Naive B cell (primary cell): Measurements from ENCODE around the gene ARMH4. TPM values are rescaled to one million over a fixed set of nuclear protein-coding genes. Genes with fewer than 3 reads are reported as not detected.
A peak's percentile ranks its signal among the peaks of the same experiment; 100 is the strongest.

Experiments
- ATAC-seq, 2 donors: fragments of 150-1000 bp; cut with Tn5 transposase; 2 replicates each; pipeline ENCODE4 v1.10.0; 2021; ENCODE audit warnings: low read depth in 2 of 2, mild to moderate bottlenecking in 2 of 2, moderate library complexity in 2 of 2
- DNase-seq: peaks from one replicate; pipeline ENCODE4 v3.0.0; 2022
- H3K27ac Mint-ChIP-seq, 6 donors: one replicate each; pipeline ENCODE4 v1.8.0; 2020 to 2022; ENCODE audit warnings: mild to moderate bottlenecking in 6 of 6, mixed read lengths in 6 of 6, moderate library complexity in 5 of 6, inconsistent platforms in 2 of 6
- H3K27me3 Mint-ChIP-seq, 3 donors: one replicate each; pipeline ENCODE4 v1.8.0; 2021 to 2022; ENCODE audit warnings: mixed read lengths in 3 of 3, mild to moderate bottlenecking in 1 of 3
- H3K36me3 Mint-ChIP-seq, 2 donors: one replicate each; pipeline ENCODE4 v1.8.0; 2020 to 2022; ENCODE audit warnings: mixed read lengths in 2 of 2, inconsistent platforms in 1 of 2, mild to moderate bottlenecking in 1 of 2
- H3K4me1 Mint-ChIP-seq, 3 donors: one replicate each; pipeline ENCODE4 v1.8.0; 2020 to 2022; ENCODE audit warnings: mixed read lengths in 3 of 3, inconsistent platforms in 1 of 3, mild to moderate bottlenecking in 1 of 3, moderate library complexity in 1 of 3
- H3K4me3 Mint-ChIP-seq, 8 donors: one replicate each; pipeline ENCODE4 v1.8.0; 2020 to 2022; ENCODE audit warnings: mild to moderate bottlenecking in 8 of 8, mixed read lengths in 8 of 8, moderate library complexity in 8 of 8, inconsistent platforms in 2 of 8
- H3K9me3 Mint-ChIP-seq, 7 donors: one replicate each; pipeline ENCODE4 v1.8.0; 2020 to 2022; ENCODE audit warnings: mixed read lengths in 7 of 7, mild to moderate bottlenecking in 5 of 7, inconsistent platforms in 2 of 7, moderate library complexity in 1 of 7
- polyA plus RNA-seq, 6 donors: library from polyadenylated mRNA; unstranded; fragments of 300-500 nt; fragmentation: Illumina TruSeq; gene quantifications; one replicate each; pipeline ENCODE4 v1.2.3, GENCODE V29; 2021; ENCODE audit warnings: low read depth in 6 of 6

Gene ARMH4
- polyA plus RNA-seq, 6 donors from 2014 or later = 0.82 to 0.95 (median 0.84) TPM; not detected in 3

DNA sequence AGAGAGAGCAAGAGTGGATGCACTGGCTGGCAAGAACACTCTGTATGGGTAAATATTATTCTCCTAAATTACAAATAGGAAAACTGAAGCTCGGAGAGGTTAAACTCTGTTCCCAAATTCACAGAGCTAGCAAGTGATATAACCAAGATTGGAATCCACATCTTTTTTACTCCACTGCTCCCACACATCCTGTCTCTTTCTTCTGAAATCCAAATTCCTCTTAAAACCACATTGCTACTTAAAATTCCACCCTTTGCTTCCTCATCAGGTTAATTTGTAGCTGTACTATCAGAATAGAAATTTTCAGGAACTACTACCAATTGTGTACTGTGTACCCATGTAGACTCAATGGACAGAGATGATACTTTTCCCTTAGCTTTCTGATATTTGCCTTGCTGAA, 74.4 kb downstream of the ARMH4 start:
- Mint-ChIP-seq H3K9me3 (peaks cover 0 to 4% (median 0%) of the 10 kb centered on the region in 7 donors), H3K27ac (no peak overlapping the region), H3K36me3 (no peaks in the 10 kb centered on the region), H3K27me3 (peaks cover 8 to 19% (median 11%) of the 10 kb centered on the region in 3 donors), H3K4me1 (no peaks in the 10 kb centered on the region), H3K4me3 (no peak overlapping the region)
- ATAC-seq (no peak), DNase-seq (no peak)

DNA sequence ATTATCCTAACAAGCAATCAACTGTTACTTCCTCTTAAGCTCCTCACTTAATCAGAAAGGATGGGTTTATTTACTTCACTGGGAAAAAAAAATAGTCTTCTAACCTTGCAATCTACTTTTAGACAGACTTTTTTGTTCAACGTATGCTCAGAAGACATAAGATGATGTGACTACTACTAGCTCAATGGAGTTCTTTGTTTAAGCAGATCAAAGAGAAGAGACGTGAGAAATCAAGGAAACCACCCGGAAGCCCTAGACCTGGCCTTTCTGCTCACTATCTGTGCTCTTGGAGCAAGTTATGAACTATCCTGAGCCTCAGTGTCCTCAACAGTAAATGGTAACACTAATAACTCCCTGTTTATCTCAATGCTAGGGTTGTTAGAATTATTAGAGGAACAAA, 78.5 kb downstream of the ARMH4 start:
- DNase-seq (no peak), ATAC-seq (no peak)
- Mint-ChIP-seq H3K9me3 (peaks cover 0 to 4% (median 0%) of the 10 kb centered on the region in 7 donors), H3K4me3 (no peak overlapping the region), H3K4me1 (peaks cover 0 to 3% (median 0%) of the 10 kb centered on the region in 3 donors), H3K27ac (no peak overlapping the region), H3K36me3 (no peaks in the 10 kb centered on the region), H3K27me3 (peaks cover 8 to 19% (median 12%) of the 10 kb centered on the region in 3 donors)

DNA sequence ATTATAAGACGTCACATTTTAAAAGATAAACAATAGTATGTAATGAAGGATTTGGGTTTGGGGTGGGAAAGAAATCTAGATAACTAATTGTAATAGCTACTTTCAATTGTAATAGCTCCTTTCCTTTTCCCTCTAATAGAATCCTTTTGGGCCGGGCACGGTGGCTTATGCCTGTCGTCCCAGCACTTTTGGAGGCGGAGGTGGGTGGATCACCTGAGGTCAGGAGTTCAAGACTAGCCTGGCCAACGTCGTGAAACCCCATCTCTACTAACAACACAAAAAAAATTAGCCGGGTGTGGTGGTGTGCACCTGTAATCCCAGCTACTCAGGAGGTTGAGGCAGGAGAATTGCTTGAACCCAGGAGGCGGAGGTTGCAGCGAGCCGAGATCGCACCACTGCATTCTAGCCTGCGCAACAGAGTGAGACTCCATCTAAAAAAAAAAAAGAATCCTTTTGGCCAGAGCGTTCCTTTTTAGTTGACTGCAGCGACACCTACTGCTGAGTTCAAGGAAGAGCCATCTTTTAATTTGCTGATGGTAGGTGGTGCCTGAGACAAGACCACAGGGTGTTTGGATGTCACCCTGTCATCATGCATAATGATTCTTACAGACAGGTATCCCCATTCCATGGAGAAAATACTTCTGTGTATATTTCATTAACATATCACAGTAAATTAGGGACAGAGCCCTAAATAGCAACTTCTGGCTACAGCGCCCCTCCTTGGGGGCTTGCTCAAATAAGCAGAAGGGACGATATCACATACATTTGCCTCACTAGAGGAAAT, 79.5 kb downstream of the ARMH4 start:
- H3K27ac Mint-ChIP-seq = peak overlapping the region in 1 of 6 donors; percentile 39
- peaks cover 0 to 3% (median 0%) of the 10 kb centered on the region in 3 donors for H3K4me1 Mint-ChIP-seq
- peaks cover 9 to 12% (median 12%) of the 10 kb centered on the region in 3 donors for H3K27me3 Mint-ChIP-seq
- peak; percentile 32 to 50 for ATAC-seq
- peak; percentile 18 for DNase-seq
- peaks cover 0 to 4% (median 0%) of the 10 kb centered on the region in 7 donors for H3K9me3 Mint-ChIP-seq
- H3K36me3 Mint-ChIP-seq = no peaks in the 10 kb centered on the region
- no peak overlapping the region for H3K4me3 Mint-ChIP-seq

DNA sequence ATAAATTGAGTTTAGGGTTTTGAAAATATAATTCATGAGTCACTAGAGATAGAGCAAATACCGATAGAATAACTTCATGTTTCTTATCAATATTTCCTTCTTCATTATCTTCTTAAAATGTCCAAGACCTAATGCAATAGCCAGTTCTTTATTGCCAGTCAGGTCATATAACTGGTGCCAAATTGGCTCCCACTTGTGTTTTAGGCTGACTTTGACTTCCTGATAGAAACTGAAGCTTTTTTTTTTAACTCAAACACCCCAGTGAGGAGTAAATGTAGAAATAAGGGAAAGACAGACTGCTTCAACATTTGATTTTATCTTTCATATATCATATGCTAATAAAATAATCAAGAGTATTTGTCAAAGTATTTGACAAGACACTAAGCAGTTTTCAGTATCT, 80.7 kb downstream of the ARMH4 start:
- H3K4me1 Mint-ChIP-seq = peaks cover 0 to 3% (median 0%) of the 10 kb centered on the region in 3 donors
- no peaks in the 10 kb centered on the region for H3K36me3 Mint-ChIP-seq
- H3K9me3 Mint-ChIP-seq = peaks cover 0 to 4% (median 0%) of the 10 kb centered on the region in 7 donors
- H3K27me3 Mint-ChIP-seq = peaks cover 12 to 15% (median 12%) of the 10 kb centered on the region in 3 donors
- H3K4me3 Mint-ChIP-seq = no peak overlapping the region
- no peak overlapping the region for H3K27ac Mint-ChIP-seq
- DNase-seq (no peak), ATAC-seq (no peak)

DNA sequence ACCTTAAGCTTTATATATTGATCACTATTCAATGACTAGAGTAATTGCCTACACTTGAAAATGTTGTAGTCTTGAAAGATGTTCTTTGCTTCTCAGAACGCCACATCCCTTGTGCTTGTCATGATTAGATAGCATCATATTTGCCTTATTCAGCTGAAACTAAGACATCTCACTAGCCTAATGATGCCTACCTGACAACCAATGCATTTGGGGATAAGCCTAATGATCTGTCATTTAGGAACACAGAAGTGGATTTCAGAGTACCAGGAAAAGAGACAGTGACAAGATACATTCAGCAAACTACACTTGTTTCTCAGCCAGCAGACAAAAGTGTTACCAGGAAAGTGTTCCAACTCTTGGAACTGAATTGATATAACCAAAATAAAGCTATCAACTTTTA, 83.7 kb downstream of the ARMH4 start:
- no peak for ATAC-seq
- Mint-ChIP-seq H3K36me3 (no peaks in the 10 kb centered on the region), H3K4me3 (no peak overlapping the region), H3K27me3 (peaks cover under 1 to 10% (median 4%) of the 10 kb centered on the region in 3 donors), H3K4me1 (peaks cover 0 to 3% (median 0%) of the 10 kb centered on the region in 3 donors), H3K27ac (no peak overlapping the region), H3K9me3 (no peaks in the 10 kb centered on the region)
- DNase-seq = no peak

DNA sequence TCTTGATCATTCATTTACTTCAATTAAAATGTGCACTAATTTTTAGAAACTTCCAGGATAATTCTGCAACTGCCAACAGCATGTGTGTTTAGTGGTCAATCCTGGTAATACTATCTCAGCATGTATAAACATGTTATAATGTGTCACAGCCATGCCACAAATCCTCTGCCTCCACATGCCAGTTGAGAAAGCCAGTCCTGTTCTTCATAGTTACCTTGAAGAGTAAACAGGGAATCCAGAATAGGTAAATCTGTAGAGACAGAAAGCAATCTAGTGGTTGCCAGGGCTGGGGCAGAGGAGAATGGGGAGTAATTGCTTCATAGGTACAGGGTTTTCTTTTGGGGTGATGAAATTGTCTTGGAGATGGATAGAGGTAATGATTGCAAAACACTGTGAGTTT, 85.9 kb downstream of the ARMH4 start:
- DNase-seq (no peak), ATAC-seq (no peak)
- H3K4me3 Mint-ChIP-seq = no peak overlapping the region
- peaks cover 0 to under 1% (median 0%) of the 10 kb centered on the region in 7 donors for H3K9me3 Mint-ChIP-seq
- peaks cover 10 to 30% (median 14%) of the 10 kb centered on the region in 3 donors for H3K27me3 Mint-ChIP-seq
- H3K36me3 Mint-ChIP-seq = no peaks in the 10 kb centered on the region
- no peak overlapping the region for H3K27ac Mint-ChIP-seq
- no peaks in the 10 kb centered on the region for H3K4me1 Mint-ChIP-seq

DNA sequence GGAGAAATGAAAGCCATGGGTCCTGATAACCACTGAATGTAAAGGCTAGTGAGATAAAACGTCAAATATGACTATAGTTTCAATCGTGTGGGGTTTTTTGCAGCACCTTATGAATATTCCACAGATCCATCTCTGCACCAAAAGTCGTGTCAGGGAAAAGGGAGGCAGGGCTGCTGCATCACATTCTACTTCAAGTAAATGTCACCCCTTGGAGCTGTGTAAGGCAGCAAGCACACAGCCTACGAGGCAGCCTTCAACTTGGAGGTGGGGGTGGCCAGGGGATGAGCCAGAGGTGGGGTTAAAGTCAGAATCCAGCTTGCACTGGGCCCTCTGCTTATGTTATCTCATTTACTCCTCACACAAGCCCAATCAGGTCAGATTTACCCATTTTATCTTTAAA, 90.4 kb downstream of the ARMH4 start:
- Mint-ChIP-seq H3K27ac (peak overlapping the region in 1 of 6 donors; percentile 73), H3K4me1 (no peaks in the 10 kb centered on the region), H3K4me3 (no peak overlapping the region), H3K27me3 (peaks cover 24 to 39% (median 27%) of the 10 kb centered on the region in 3 donors), H3K9me3 (peaks cover 0 to 2% (median 0%) of the 10 kb centered on the region in 7 donors), H3K36me3 (no peaks in the 10 kb centered on the region)
- no peak for DNase-seq
- no peak for ATAC-seq

DNA sequence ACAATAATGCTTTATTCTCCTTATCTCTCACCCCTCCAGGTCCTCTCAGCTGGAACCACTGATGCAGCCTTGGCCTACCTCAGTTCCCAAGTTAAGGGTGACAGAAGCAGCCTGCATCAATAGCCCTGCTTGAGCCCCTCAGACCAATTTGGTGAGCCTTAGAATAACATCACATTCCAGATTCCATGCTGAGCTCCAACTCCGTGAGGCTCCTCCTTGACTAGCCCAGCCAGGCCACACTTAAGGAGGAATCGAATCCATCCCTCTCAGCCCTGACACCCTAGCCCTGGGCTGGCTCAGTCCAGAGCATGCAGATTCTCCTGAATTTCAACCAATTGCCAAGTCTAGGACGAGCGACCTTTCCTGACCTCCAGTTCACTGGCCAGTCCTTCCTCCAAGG, 91.1 kb downstream of the ARMH4 start:
- H3K4me1 Mint-ChIP-seq = no peaks in the 10 kb centered on the region
- ATAC-seq = no peak
- peaks cover 27 to 46% (median 29%) of the 10 kb centered on the region in 3 donors for H3K27me3 Mint-ChIP-seq
- no peak for DNase-seq
- H3K9me3 Mint-ChIP-seq = peaks cover 0 to 2% (median 0%) of the 10 kb centered on the region in 7 donors
- H3K27ac Mint-ChIP-seq = peak overlapping the region in 1 of 6 donors; percentile 73
- no peaks in the 10 kb centered on the region for H3K36me3 Mint-ChIP-seq
- H3K4me3 Mint-ChIP-seq = no peak overlapping the region

DNA sequence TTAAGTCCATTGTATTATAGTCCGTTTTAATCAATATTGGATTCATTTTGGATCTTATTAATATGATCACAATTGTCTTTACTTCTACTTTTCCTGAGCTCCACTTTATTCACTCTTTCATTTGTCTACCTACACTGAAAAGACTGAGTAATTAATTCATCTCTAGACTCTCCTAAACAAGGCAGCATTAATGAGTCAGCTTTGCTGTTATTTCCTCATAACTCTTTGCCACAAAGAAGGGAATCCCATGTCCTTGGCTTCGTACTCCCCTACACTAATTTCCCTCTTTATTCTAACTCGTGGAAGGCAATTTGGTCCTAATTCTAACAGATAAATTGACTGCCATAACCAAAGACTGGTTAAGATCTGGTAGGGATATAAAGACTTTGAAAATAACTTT, 91.9 kb downstream of the ARMH4 start:
- ATAC-seq (no peak), DNase-seq (no peak)
- Mint-ChIP-seq H3K4me1 (no peaks in the 10 kb centered on the region), H3K9me3 (peaks cover 0 to 2% (median 0%) of the 10 kb centered on the region in 7 donors), H3K4me3 (no peak overlapping the region), H3K27me3 (peaks cover 30 to 48% (median 32%) of the 10 kb centered on the region in 3 donors), H3K27ac (no peak overlapping the region), H3K36me3 (no peaks in the 10 kb centered on the region)

DNA sequence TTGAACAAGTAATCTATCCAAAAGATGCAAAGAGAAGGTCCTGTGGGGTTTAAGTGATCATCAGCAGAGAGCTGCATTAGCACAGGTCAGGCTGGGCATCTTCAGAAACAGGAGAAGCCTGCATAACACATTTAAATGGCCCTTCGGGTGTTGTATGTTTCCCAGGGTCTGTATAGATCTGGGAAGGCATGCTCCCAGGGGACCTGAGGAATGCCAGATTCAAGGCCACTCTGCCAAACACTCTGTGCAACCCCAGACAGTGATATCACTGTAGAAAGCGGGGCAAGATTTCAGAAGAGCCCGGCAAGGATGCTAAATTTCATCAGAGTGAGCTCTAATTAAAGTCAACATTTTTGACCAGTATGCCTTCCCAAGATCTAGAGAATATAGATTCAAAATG, 92.9 kb downstream of the ARMH4 start:
- H3K4me1 Mint-ChIP-seq = no peaks in the 10 kb centered on the region
- peaks cover 35 to 53% (median 35%) of the 10 kb centered on the region in 3 donors for H3K27me3 Mint-ChIP-seq
- H3K9me3 Mint-ChIP-seq = peaks cover 0 to 2% (median 0%) of the 10 kb centered on the region in 7 donors
- H3K36me3 Mint-ChIP-seq = no peaks in the 10 kb centered on the region
- no peak overlapping the region for H3K4me3 Mint-ChIP-seq
- H3K27ac Mint-ChIP-seq = no peak overlapping the region
- ATAC-seq (no peak), DNase-seq (no peak)

DNA sequence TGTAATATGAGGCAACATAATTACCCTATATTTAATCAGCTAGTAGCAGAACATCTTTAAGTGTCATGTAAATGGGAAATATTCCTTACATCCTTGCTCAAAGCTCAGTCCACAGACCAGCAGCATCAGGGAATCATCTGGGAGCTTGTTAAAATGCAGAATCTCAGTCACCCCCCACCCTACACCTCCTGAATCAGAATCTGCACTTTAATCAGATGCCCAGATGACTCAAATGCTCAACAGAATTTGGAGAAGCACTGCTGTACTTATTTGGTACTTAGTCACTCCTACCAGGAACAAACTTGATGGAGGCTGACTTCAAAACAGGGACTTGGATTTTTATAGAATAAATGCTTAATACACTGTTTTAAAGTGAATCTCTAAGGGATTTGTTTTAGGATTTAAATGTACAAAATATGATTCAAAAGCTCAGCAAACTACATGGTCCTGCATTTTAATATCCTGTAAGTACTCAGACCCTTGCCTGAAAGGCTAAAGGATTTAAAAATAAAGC, 96.5 kb downstream of the ARMH4 start:
- DNase-seq = no peak
- no peak overlapping the region for H3K27ac Mint-ChIP-seq
- no peak overlapping the region for H3K4me3 Mint-ChIP-seq
- H3K4me1 Mint-ChIP-seq = no peaks in the 10 kb centered on the region
- H3K27me3 Mint-ChIP-seq = peaks cover 23 to 46% (median 38%) of the 10 kb centered on the region in 3 donors
- H3K9me3 Mint-ChIP-seq = peaks cover 0 to 9% (median 0%) of the 10 kb centered on the region in 7 donors
- no peaks in the 10 kb centered on the region for H3K36me3 Mint-ChIP-seq
- ATAC-seq = no peak

DNA sequence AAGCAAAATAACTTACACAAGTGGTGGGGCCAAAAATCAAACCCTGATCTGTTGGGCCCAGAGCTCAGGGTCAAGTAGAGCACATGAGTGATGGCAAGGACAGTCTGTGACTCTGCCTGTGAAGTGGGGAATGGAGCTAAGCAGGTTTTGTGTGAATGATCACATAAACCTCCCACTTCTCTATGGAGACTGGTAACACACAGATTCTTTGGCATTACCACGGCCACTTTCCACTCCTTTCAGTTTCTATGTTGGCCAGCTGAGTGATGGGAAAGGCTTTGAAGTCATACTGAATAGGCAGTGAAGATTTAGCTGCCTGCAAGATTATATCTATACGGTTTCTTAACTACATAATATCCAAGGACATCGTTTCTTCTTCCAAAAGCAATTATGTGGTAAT, 97.9 kb downstream of the ARMH4 start:
- Mint-ChIP-seq H3K9me3 (peaks cover 0 to 9% (median 0%) of the 10 kb centered on the region in 7 donors), H3K4me1 (no peaks in the 10 kb centered on the region), H3K27me3 (peaks cover 16 to 46% (median 38%) of the 10 kb centered on the region in 3 donors), H3K36me3 (no peaks in the 10 kb centered on the region), H3K4me3 (no peak overlapping the region), H3K27ac (no peak overlapping the region)
- no peak for ATAC-seq
- DNase-seq = no peak

DNA sequence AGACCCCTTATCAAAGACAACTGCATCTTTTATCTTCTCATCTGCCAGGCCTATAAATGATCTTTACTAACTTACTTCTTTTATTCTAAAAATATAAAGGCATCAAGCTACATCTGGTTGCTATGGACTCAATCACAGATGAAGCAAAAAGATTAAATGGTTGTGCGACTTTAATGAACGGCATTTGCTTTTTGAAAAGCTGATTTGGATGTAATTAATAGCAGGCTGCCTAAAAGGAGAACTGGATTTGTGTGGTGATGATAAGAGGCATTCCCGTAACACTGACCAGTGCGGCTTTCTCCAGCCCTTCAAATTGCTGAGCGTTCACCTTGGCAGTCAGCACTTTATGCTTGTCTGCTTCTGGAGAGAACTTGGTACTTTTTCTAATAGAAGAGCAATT, 103.8 kb downstream of the ARMH4 start:
- Mint-ChIP-seq H3K27ac (no peak overlapping the region), H3K36me3 (no peaks in the 10 kb centered on the region), H3K9me3 (peaks cover 3 to 14% (median 6%) of the 10 kb centered on the region in 7 donors), H3K4me1 (no peaks in the 10 kb centered on the region), H3K4me3 (no peak overlapping the region), H3K27me3 (peaks cover 0 to 16% (median 13%) of the 10 kb centered on the region in 3 donors)
- ATAC-seq (no peak), DNase-seq (no peak)

DNA sequence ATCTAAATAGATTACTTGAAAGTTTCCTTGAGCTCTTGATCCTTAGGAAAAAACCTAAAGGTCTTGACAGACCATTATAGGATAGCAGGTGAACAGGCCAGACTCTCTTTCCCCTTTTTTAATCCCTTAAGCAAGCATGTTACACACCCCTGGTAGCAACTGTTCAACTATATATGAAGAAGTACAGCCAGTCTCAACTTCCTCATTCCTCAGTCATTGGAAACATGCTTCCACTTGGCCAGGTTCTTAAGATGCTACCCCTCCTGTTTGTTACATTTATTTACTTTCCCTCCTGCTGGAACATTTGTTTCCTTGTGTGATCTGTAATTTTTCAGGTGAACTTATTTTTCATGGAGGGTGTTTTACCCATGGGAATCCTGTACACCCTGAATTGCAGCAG, 124.1 kb downstream of the ARMH4 start:
- H3K4me1 Mint-ChIP-seq = no peaks in the 10 kb centered on the region
- ATAC-seq (no peak), DNase-seq (no peak)
- no peak overlapping the region for H3K4me3 Mint-ChIP-seq
- H3K27ac Mint-ChIP-seq = no peak overlapping the region
- H3K36me3 Mint-ChIP-seq = no peaks in the 10 kb centered on the region
- peaks cover 0 to 3% (median 0%) of the 10 kb centered on the region in 7 donors for H3K9me3 Mint-ChIP-seq
- peaks cover 0 to 25% (median 0%) of the 10 kb centered on the region in 3 donors for H3K27me3 Mint-ChIP-seq
